Ureter (tissue), 1 donor: Measurements from ENCODE around the gene PARM1. TPM values are rescaled to one million over a fixed set of nuclear protein-coding genes. Genes with fewer than 3 reads are reported as not detected.

Experiments used
- DNase-seq: peaks from one replicate; pipeline ENCODE4 v3.0.0-alpha.2; 2020; ENCODE audit warnings: low spot score
- total RNA-seq: library from RNA; stranded (reverse); gene quantifications from one replicate; pipeline ENCODE4 v1.2.4, GENCODE V29; 2023
- donor health status: DM: yes; HTN: yes; CAD: no.

Gene PARM1
- total RNA-seq, 1 donor from 2014 or later = 134 TPM

DNA sequence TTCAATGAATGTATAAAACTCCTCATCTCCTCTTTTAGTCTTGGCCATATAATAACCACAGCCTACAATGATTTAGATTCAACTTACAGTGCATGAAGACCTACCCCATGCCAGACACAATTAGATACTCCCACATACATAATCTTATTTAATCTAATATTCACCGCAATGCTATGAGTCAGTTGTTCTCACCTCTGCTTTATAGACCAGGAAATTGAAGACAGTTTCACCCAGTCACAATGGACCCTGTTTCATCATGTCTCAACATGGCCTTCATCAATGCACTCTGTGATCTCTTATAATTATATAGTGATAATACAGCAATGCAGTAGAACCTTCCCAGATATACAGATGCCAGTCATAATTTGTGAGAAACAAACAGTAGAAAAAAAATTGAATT, 148.6 kb downstream of the PARM1 start:
- DNase-seq = no peak

DNA sequence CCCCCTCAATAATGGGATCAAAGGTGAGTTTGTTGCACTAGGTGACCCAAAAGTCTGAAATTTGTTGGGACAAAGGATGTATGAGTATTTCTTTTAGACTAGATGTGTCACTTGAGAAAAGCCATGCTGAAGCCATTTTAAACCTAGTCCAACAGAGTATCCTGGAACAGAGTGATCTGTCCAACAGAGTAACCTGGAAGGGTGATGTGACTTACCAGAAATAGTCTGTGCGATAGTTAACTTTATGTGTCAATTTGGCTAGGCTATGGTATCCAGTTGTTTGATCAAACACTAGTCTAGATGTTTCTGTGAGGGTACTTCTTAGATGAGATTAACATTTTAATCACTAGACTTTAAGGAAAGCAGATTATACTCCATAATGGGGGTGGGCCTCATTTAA, 154.5 kb downstream of the PARM1 start:
- DNase-seq = no peak

DNA sequence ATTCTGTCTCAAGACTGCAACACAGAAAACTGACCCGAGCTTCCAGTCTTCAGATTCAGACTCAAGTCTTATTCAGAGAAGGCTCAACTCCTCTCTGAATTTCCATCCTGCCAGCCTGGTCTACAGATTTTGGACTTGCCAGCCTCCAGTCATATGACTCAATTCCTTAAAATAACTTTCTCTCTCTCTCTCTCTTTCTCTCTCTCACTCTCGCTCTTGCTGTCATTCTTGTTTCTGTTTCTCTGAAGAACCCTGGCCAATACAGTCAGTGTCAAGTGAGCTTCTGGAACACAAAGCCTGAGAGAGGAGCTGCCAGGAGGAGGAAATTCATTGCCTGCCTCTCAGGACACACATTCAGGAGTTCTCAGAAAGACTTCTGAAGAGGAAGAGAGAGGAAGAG, 154.9 kb downstream of the PARM1 start:
- no peak for DNase-seq

DNA sequence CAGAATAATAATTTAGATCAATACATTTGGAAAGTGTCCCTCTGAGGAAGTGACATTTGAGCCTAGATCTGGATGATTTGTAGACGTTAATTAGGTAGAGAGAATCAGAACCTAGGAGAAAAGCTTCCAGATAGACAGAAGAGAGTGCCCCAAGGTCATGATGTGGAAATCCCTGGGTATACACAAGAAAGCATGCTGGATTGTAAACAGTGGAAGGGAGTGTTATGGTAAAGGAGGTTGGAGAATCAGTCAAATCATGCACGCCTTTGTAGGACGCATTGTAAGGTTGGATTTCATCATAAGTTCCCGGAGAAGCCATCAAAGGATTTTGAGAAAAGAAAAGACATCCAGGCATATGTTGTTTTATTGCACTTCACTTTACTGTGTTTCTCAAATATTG, 156.3 kb downstream of the PARM1 start:
- no peak for DNase-seq

DNA sequence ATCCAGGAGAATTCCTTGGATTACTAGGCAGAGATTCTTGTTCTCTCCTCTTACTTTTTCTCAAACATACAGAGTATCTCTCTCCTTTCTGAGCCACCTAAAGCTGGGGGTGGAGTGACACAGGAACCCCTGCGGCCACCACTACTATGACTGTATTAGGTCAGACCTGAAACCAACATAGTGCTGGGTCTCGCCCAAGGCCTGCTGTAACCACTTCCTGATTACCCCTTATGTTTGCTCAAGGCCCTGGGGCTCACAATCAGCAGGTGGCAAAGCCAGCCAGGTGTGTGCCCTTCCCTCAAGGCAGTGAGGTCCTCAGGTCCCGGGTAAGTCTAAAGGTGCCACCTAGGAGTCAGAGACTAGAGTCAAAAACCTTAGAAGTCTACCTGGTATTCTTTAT, 166.4 kb downstream of the PARM1 start:
- DNase-seq = no peak

Other genes starting within 250 kb of the PARM1 start
- 8.3 TPM for gene BTC, start 138.6 kb upstream of the PARM1 start, total RNA-seq